Fibroblast of pulmonary artery (primary cell): ENCODE data around the gene IARS2.
A peak's percentile ranks its signal among the peaks of the same experiment; 100 is the strongest.
"Not testable (repeated sequence)": the region's sequence is repeated elsewhere in the genome, so short reads cannot be mapped to it uniquely, and the experiment has no call there.

ENCODE experiments used
- DNase-seq: peaks from one replicate; pipeline ENCODE4 v3.0.0-alpha.2; 2010; ENCODE audit warnings: low read depth
- H3K4me3 ChIP-seq: replicated peaks from 2 replicates; pipeline ENCODE4 v1.5.1; 2011; ENCODE audit warnings: low read depth, mild to moderate bottlenecking, control low read depth, low read length, moderate library complexity
- TF ChIP-seq, protein P1 (sequence below): IDR thresholded peaks from 2 replicates; pipeline ENCODE4 v1.5.1; 2011; ENCODE audit warnings: mild to moderate bottlenecking, control low read depth, low read length, inconsistent platforms; ENCODE audit errors: missing control alignments

Gene IARS2

GRCh38 chr1:220062629-220063028 is 31.3 kb upstream of the IARS2 start:
- DNase-seq = no peak
- TF ChIP-seq, protein P1, sequence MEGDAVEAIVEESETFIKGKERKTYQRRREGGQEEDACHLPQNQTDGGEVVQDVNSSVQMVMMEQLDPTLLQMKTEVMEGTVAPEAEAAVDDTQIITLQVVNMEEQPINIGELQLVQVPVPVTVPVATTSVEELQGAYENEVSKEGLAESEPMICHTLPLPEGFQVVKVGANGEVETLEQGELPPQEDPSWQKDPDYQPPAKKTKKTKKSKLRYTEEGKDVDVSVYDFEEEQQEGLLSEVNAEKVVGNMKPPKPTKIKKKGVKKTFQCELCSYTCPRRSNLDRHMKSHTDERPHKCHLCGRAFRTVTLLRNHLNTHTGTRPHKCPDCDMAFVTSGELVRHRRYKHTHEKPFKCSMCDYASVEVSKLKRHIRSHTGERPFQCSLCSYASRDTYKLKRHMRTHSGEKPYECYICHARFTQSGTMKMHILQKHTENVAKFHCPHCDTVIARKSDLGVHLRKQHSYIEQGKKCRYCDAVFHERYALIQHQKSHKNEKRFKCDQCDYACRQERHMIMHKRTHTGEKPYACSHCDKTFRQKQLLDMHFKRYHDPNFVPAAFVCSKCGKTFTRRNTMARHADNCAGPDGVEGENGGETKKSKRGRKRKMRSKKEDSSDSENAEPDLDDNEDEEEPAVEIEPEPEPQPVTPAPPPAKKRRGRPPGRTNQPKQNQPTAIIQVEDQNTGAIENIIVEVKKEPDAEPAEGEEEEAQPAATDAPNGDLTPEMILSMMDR = no peak
- no peak overlapping the region for H3K4me3 ChIP-seq

DNA sequence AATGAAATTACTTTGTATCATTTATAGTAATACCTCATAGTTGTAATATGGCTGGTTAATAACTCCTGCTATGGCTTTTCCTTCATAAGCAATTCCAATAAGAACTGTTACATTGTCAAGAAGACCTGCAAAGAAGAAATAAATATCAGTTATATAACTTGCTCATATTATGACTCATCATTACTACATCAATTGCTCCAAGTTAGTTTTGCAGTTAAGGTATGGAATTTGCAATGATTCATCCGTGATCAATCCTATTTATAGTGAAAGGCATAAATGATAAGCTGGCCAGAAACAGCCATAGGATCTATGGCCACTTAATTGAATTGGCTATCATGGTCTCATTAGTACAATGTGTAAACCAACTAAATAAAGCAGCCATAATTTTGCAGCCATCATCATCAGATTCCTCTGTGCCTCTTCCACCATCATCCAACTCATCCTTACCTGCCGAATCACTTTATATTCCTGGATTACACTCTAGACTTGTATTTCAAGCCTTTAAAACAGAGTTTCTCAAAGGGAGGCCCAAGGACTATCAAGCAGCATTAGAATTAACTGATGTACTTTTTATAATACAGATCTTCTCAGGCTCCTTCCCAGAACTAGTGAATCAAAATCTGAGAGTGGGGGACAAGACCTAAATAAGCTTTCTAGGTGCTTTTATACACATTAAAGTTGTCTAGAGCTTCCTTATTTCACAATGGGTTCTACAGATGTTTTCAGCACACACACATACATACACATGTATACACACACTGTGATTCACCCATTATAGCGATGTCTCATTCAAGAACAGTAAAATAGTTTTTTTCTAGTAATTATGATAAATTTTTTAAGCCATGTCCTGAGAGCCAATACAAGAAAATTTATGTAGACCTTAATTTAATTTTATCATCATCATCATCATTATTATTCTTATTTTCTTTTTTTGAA is 26.4 kb upstream of the IARS2 start:
- DNase-seq = peak; percentile 3
- TF ChIP-seq, protein P1 = no peak

GRCh38 chr1:220076861-220077762 is 16.8 kb upstream of the IARS2 start:
- TF ChIP-seq, protein P1 = no peak
- DNase-seq = peak; percentile 3
- no peak overlapping the region for H3K4me3 ChIP-seq

More for the DNA sequence above, 26.4 kb upstream of the IARS2 start:
- H3K4me3 ChIP-seq = no peak overlapping the region

GRCh38 chr1:220077887-220078286 is 16.0 kb upstream of the IARS2 start:
- no peak for DNase-seq
- no peak overlapping the region for H3K4me3 ChIP-seq
- TF ChIP-seq, protein P1 = no peak

- H3K4me3 ChIP-seq = no peak overlapping the region
- TF ChIP-seq, protein P1 = no peak
- DNase-seq = peak; percentile 34
Measured at GRCh38 chr1:220084460-220084859, 9.5 kb upstream of the IARS2 start.

DNA sequence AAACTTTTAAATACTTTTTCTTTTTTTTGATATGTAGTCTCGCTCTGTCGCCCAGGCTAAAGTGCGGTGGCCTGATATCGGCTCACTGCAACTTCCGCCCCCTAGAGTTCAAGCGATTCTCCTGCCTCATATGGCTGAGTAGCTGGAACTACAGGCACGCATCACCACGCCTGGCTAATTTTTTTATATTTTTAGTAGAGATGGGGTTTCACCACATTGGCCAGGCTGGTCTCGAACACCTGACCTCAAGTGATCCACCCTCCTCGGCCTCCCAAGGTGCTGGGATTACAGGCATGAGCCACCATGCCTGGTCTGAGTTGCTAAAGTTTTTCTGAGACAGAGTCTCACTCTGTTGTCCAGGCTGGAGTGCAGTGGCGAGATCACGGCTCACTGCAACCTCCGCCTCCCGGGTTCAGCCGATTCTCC is 7.7 kb upstream of the IARS2 start:
- DNase-seq, H3K4me3 ChIP-seq: not testable (repeated sequence)
